ENCODE data around the gene CELA3A.

The CELA3A gene

GRCh38 chr1:22052115-22053016 lies 50.9 kb downstream of the CELA3A start, which contains the start of gene CDC42:
Gene CDC42, plus strand, starts transcription at chr1:22052709. Its CDS starts 25,770 bp downstream, at chr1:22078479.
- peak; percentile 98 for DNase-seq

DNA sequence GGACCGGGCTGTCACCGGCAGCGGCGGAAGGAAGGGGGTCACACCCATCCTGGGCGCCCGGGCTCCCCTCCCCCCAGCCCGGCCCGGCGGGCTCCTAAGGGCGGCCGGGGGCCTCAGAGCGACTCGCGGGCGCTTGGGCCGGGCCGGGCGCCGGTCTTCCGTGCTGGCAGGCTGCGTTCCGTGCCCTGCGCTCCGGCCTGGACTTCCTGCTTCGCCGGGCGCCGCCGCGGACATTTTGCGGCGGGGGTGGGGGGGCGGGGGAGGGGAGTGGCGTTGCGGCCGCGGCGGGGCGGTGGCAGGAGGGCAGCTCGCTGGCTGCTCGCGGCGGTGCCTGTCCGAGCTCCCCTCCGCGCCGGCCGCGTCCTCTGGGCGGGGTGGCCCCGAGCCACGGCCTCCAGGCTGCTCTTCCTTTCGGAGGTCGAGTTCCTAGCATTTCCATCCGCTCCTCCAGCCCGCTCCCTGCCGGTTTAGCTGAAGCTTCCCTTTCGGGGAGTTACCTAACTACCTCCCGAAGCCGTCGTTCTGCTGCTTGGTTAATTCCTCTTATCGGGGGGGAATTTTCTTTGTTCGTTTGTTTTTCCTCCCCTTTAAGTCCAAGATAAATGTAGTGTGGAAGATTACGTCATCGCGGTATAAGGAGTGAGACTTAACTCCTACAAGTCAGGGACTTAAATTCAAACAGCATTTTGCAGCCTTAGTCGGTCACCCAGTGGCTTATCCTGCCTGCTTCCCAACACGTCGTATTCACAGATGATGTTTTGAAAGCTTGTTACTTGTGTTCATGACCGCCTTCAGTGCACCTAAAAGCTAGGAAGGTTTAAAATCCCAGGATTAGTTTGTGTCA lies 51.8 kb downstream of the CELA3A start:
- DNase-seq, result peak; percentile 78

DNA sequence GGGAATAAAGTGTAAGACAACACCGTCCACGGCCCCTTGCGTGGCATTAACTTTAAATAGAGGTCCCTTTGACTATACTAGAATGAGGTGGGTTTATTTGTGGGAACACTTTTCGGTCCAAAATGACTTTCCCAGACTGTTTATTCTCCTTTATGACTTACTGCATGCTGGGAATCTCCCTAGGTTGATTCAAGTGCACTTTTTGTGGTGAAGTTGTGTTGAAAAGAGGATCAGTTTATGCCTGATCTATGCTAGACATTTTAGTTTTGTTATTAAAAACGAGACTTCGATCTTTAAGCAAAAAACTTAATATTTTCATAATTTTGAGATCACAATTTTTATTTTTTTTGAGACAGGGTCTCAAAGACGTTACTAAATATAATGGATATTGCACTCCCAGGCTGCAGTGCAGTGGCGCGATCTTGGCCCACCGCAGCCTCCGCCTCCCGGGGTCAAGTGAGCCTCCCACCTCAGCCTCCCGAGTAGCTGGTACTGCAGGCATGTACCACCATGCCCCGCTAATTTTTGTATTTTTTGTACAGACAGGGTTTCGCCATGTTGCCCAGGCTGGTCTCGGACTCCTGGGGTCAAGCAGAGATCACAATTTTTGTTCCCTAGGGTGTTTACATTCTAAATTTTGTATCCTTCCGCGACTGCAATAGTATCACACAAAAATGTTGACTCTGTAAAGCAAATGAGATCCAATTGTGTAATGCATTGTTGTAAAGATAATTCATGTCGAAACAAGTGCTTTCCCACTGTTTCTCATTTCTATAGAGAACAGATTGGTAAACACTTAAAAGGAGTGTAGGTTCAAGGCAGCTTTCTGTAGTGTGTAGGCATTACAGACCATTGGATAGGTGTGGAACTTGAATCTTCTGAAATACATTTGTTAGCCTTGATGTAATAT lies 52.7 kb downstream of the CELA3A start:
- DNase-seq, result peak; percentile 61

- peak; percentile 47 for DNase-seq
Measured at GRCh38 chr1:22055463-22055862, 54.0 kb downstream of the CELA3A start.

- peak; percentile 8 for DNase-seq
Measured at GRCh38 chr1:22056043-22056442, 54.6 kb downstream of the CELA3A start.

GRCh38 chr1:22056936-22057335 lies 55.5 kb downstream of the CELA3A start:
- DNase-seq, result no peak

DNA sequence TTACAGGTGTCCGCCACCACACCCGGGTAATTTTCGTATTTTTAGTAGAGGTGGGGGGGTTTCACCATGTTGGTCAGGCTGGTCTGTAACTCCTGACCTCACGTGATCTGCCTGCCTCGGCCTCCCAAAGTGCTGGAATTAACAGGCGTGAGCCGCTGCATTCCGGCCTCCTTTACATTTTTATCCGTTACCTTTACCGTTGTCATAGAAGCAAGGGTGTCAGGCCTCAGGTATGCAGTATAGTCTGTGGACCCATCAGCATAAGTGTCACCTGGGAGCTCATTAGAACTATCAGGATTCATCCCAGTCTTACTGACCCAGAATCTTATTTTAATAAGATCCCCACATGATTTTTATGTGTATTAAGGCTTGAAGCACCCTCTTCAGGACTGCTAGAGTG lies 56.4 kb downstream of the CELA3A start:
- peak; percentile 39 for DNase-seq
